H1 (cell line): ENCODE results near the gene ARHGEF7.

Experiments used
- BRCA1 ChIP-seq: IDR thresholded peaks from 2 replicates; pipeline ENCODE4 v1.6.1; 2012; ENCODE audit warnings: low read depth, low read length, improper control_type of control experiment
- GABPA ChIP-seq: IDR thresholded peaks from 2 replicates; pipeline ENCODE4 v1.6.1; 2011; ENCODE audit warnings: mild to moderate bottlenecking, low read length, moderate library complexity, borderline replicate concordance; ENCODE audit not compliant: insufficient read depth
- JUND ChIP-seq: IDR thresholded peaks from 2 replicates; pipeline ENCODE4 v1.6.1; 2011; ENCODE audit warnings: mild to moderate bottlenecking, improper control_type of control experiment, low read length
- KDM1A ChIP-seq: fragments of 200-600, 300-600 bp; sonication (generic); IDR thresholded peaks from 2 replicates; pipeline ENCODE4 v1.7.1; 2016; ENCODE audit warnings: mild to moderate bottlenecking, low read length, borderline replicate concordance
- POLR2A ChIP-seq, 2 experiments: IDR thresholded peaks; 1 replicate in 1 of 2; 2 replicates in 1 of 2; pipeline ENCODE4 v1.6.1; 2011; ENCODE audit warnings: low read depth in 2 of 2, low read length in 2 of 2, mild to moderate bottlenecking in 2 of 2; ENCODE audit errors: control extremely low read depth in 1 of 2
- POLR2AphosphoS5 ChIP-seq: IDR thresholded peaks from 2 replicates; pipeline ENCODE4 v1.6.1; 2011; ENCODE audit warnings: low read depth, low read length
- TAF1 ChIP-seq: IDR thresholded peaks from 2 replicates; pipeline ENCODE4 v1.6.1; 2011; ENCODE audit warnings: mild to moderate bottlenecking, low read depth, low read length
- TBP ChIP-seq: IDR thresholded peaks from 2 replicates; pipeline ENCODE4 v1.6.1; 2011; ENCODE audit warnings: low read depth, low read length, improper control_type of control experiment
- ZNF274 ChIP-seq: IDR thresholded peaks from 2 replicates; pipeline ENCODE4 v1.7.0; 2012; ENCODE audit warnings: low read length, borderline replicate concordance; ENCODE audit errors: extremely low read depth
- TF ChIP-seq, protein P1 (sequence below): IDR thresholded peaks from 2 replicates; pipeline ENCODE4 v1.6.1; 2012; ENCODE audit warnings: inconsistent platforms
- TF ChIP-seq, protein P2 (sequence below), 3 experiments: IDR thresholded peaks; 1 replicate in 2 of 3; 2 replicates in 1 of 3; pipeline versions ENCODE4 v1.5.1 to v1.6.1; 2011; ENCODE audit warnings: low read length in 3 of 3, mild to moderate bottlenecking in 3 of 3, inconsistent platforms in 2 of 3, low read depth in 1 of 3, moderate library complexity in 1 of 3; ENCODE audit not compliant: insufficient read depth in 1 of 3; ENCODE audit errors: control extremely low read depth in 1 of 3
- TF ChIP-seq, protein P3 (sequence below): IDR thresholded peaks from 2 replicates; pipeline ENCODE4 v1.6.1; 2011; ENCODE audit warnings: low read length, improper control_type of control experiment
- TF ChIP-seq, protein P4 (sequence below): IDR thresholded peaks from 2 replicates; pipeline ENCODE4 v1.6.1; 2012; ENCODE audit warnings: inconsistent platforms

DNA sequence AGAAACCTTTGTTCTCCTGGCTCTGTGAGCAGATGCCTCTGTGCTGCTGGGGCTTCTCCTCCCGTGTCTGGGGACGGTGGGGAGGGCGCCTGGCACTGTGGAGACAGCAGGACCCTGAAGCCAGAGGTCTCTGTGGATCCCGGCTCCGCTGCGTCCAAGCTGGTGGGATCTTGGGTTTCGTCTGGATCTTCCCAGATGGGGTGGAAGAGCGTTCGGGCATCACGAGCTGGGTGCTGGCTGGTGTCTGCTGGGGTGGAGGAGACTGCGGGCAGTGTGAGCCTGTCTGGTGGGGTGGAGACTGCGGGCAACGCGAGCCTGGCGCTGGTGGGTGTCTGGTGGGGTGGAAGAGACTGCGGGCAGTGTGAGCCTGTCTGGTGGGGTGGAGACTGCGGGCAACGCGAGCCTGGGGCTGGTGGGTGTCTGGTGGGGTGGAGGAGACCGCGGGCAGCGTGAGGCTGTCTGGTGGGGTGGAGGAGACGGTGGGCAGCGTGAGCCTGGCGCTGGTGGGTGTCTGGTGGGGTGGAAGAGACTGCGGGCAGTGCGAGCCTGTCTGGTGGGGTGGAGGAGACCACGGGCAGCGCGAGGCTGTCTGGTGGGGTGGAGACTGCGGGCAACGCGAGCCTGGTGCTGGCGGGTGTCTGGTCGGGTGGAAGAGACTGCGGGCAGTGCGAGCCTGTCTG lies 211.0 kb downstream of the ARHGEF7 start:
- no peak for TF ChIP-seq GABPA
- no peak for TF ChIP-seq POLR2A (IDR thresholded peaks at IDR 0.05; ENCODE audit: control extremely low read depth in 1 of 2, low read depth in 2 of 2, low read length in 2 of 2)
- TF ChIP-seq, protein P1, sequence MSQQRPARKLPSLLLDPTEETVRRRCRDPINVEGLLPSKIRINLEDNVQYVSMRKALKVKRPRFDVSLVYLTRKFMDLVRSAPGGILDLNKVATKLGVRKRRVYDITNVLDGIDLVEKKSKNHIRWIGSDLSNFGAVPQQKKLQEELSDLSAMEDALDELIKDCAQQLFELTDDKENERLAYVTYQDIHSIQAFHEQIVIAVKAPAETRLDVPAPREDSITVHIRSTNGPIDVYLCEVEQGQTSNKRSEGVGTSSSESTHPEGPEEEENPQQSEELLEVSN: no peak
- TF ChIP-seq, protein P2, sequence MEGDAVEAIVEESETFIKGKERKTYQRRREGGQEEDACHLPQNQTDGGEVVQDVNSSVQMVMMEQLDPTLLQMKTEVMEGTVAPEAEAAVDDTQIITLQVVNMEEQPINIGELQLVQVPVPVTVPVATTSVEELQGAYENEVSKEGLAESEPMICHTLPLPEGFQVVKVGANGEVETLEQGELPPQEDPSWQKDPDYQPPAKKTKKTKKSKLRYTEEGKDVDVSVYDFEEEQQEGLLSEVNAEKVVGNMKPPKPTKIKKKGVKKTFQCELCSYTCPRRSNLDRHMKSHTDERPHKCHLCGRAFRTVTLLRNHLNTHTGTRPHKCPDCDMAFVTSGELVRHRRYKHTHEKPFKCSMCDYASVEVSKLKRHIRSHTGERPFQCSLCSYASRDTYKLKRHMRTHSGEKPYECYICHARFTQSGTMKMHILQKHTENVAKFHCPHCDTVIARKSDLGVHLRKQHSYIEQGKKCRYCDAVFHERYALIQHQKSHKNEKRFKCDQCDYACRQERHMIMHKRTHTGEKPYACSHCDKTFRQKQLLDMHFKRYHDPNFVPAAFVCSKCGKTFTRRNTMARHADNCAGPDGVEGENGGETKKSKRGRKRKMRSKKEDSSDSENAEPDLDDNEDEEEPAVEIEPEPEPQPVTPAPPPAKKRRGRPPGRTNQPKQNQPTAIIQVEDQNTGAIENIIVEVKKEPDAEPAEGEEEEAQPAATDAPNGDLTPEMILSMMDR (IDR thresholded peaks at IDR 0.05; ENCODE audit: control extremely low read depth in 1 of 3, insufficient read depth in 1 of 3, low read depth in 1 of 3, low read length in 3 of 3): no peak
- no peak for TF ChIP-seq JUND
- no peak for TF ChIP-seq KDM1A
- no peak for TF ChIP-seq TBP
- TF ChIP-seq, protein P3, sequence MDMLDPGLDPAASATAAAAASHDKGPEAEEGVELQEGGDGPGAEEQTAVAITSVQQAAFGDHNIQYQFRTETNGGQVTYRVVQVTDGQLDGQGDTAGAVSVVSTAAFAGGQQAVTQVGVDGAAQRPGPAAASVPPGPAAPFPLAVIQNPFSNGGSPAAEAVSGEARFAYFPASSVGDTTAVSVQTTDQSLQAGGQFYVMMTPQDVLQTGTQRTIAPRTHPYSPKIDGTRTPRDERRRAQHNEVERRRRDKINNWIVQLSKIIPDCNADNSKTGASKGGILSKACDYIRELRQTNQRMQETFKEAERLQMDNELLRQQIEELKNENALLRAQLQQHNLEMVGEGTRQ: no peak
- no peak for TF ChIP-seq ZNF274
- TF ChIP-seq TAF1: no peak
- no peak for TF ChIP-seq POLR2AphosphoS5
- TF ChIP-seq BRCA1: no peak
- TF ChIP-seq, protein P4, sequence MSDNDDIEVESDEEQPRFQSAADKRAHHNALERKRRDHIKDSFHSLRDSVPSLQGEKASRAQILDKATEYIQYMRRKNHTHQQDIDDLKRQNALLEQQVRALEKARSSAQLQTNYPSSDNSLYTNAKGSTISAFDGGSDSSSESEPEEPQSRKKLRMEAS: no peak
